HG03342 (cell line): ENCODE data around the gene ZNF311.
A peak's percentile ranks its signal among the peaks of the same experiment; 100 is the strongest.
"Not testable (repeated sequence)": the region's sequence is repeated elsewhere in the genome, so short reads cannot be mapped to it uniquely, and the experiment has no call there.

Experiments
- ATAC-seq: cut with Tn5 transposase; IDR thresholded peaks from one replicate; pipeline ENCODE4 v1.9.1; 2021; ENCODE audit warnings: mild to moderate bottlenecking, moderate library complexity; ENCODE audit not compliant: unreplicated experiment

The ZNF311 gene

GRCh38 chr6:28983838-28984237 lies 21.3 kb downstream of the ZNF311 start:
- ATAC-seq, result no peak

DNA sequence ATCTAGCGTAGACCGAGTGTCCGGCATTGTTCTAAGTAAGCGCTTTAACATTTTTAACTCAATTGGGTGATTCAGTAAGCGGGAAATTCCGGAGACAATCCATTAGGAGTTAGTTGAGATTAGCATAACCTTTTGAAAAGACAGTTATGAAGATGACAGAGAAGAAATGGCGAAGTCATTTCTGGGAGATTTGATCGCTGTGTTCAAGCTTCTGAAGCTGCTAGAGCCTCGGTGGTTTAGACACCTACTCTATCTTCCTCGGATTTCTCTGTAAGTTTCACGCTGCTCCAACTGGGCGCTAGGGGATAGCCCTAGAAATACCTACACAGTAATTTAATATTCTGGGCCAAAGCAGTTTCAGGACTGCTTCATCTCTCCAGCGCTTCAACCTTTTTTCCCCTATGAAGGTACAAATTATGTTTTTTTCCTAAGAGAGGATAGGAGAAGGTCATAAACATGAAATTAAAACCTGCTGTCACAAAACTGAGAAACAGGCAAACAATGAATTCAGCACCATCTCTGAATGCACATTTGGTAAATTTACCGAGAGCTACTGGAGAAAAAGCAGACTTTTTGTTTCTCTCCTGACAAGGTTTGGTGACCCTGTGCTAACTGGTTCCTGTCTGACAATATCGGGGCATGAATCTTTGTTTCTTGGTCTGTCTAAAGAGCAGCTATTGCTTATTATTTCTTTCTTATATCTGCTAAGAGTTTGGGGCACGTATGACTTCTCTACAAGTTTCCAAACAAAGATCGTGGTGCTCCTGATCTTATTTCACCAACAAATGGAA lies 22.4 kb downstream of the ZNF311 start:
- no peak for ATAC-seq

DNA sequence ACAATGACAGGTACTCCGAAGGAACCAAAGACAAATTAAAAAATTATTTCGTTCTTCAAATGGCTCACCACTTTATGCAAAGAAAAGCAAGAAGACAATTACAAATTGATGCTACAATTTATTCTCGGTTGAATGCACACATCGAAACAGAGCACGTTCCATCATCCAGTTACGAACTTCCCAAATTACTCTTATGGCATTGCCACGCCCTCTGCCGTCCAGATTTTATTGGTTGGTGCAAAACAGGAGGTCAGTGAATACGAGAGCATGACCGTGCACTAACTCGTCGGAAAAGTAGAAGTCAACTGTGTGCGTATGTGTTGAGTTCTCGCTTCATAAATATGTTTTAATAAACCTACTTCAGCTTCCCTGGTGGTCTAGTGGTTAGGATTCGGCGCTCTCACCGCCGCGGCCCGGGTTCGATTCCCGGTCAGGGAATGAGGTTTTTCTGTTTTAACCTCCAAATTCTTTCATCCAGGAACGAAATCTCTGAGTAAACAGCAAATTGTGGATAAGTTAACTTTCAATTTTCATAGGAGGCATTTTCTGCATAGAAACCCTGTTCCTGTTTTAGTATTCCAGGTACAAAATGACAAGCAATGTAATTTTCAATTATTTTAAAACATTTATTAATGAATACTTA lies 23.2 kb downstream of the ZNF311 start:
- peak; percentile 42 for ATAC-seq

GRCh38 chr6:28981431-28981832 lies 23.7 kb downstream of the ZNF311 start:
- peak; percentile 33 for ATAC-seq

- peak; percentile 30 for ATAC-seq
Observed at GRCh38 chr6:28980852-28981430, 24.2 kb downstream of the ZNF311 start.

GRCh38 chr6:28980137-28980851 lies 24.8 kb downstream of the ZNF311 start:
- no peak for ATAC-seq

DNA sequence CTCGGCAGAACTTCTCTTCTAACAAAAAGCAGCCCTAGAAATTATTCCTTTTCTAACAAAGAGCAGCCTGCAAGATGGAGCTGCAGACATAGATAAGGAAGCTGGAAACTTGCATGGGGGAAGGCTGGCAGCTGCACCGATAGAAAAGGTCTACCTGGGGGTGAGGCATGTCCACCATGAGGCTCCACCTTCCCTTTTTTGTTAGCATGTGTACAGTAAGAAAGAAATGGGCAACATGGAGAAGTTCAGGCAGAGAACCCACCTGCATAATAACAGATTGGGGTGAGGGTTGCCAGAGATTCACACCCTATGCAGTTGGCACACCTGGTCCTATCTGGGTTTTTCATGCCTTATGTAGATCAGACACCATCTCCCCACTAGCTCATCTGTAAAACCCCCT lies 25.4 kb downstream of the ZNF311 start:
- no peak for ATAC-seq

DNA sequence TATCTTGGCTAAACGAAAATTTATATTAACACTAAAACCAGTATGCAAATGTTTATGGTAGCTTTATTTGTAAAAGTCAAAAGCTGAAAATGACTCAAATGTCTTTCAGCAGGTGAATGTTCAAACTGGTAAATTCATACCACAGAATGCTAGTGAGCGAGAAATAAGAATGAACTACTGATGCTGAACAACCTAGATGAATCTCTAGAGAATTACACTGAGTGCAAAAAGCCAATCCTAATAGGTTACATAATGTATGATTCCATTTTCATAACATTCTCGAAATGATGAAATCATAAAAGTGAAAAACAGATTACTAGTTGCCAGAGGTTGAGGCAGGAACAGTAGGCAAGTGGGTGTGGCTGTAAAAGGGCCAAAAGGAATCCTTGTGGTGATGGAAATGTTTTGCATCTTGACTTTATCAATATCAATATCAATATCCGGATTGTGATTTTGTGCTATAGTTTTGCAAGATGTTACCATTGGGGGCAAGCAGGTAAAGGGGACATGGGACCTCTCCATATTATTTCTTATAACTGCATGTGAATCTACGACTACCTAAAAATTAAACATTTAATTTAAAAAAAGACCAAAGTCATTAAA lies 26.1 kb downstream of the ZNF311 start:
- no peak for ATAC-seq

GRCh38 chr6:28978133-28978491 lies 27.0 kb downstream of the ZNF311 start:
- no peak for ATAC-seq

DNA sequence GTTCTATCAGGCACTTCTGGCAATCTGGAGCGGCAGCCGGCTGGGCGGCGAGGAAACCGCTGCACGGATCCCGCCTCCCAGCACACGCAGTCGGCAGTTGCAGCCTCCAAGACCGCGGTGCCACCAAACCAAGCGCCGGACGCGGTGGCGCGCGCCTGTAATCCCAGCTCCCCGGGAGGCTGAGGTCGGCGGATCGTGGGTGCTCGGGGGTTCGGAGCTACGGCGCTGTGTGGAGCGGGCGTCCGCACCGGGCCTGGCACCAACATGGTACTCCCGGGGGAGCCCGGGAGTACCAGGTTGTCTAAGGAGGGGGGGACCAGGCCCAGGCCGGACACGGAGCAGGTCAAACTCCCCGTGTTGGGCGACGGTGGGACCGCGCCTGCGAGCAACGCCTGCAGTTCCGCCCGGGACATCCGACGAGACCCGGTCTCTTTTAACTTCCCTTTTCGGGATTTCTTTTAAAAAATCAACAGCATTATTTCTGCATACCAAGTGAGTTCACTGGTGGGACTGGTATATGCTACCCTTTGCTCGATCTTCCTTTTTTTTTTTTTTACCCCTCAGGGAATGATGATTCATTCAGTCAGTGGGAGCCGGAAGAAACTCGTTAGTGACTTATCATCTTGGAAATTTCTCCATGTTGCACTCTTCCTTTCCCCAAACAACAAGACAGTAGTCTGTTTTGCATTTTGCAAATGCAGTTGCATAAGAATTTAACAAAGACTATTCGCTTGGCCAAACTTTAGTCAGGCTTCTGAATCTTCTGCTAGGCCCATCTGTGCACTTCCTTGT lies 27.6 kb downstream of the ZNF311 start:
- no peak for ATAC-seq

- no peak for ATAC-seq
Observed at GRCh38 chr6:28976677-28977076, 28.4 kb downstream of the ZNF311 start.

DNA sequence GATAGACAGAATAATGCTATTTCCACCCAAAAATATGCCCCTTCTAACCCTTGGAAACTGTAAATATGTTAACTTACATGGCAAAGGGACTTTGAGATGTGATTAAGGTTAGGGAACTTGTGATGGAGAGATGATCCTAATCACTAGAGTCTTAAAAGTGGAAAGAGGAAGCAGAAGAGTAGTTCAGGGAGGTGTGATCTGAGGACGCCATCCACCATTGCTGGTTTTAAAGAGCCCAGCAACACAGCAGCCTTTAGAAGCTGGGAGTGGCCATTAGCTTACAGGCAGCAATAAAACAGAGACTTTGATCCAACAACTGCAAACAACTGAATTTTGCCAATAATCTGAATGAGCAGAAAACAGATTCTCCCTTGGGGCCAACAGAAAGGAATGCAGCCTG lies 30.6 kb downstream of the ZNF311 start:
- ATAC-seq, result no peak

DNA sequence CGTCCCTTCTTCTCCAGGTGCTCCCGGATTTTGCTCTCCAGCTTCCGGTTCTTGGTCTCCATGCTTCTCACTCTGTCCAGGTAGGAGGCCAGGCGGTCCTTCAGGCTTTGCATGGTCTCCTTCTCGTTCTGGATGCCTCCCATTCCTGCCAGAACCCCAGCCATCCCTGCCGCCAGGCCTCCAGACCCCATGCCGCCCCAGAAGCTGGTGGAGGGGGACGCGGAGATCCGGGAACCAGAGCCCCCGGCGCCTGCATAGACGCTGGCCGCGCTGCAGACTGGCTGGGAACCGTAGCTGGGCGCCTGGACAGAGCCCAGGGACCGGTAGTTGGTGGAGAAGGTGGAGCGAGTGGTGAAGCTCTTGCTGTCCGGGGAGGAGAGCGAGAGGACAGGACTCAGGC lies 35.1 kb downstream of the ZNF311 start:
- not testable (repeated sequence) for ATAC-seq

DNA sequence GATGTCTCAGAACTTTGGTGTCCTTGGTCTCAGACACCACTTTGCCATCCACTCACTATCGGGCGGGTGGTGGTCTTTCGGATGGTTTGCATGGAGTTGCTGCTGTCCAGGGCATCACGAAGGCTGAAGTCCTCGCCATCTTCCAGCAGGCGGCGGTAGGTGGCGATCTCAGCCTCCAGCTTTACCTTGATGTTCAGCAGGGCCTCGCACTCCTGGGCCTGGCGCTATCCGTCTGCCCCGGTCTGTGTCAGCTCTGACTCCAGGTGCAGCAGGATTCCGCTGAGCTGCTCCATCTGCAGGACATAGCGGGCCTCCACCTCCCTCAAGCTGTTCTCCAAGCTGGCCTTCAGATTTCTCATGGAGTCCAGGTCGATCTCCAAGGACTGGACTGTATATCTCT lies 36.0 kb downstream of the ZNF311 start:
- no peak for ATAC-seq

DNA sequence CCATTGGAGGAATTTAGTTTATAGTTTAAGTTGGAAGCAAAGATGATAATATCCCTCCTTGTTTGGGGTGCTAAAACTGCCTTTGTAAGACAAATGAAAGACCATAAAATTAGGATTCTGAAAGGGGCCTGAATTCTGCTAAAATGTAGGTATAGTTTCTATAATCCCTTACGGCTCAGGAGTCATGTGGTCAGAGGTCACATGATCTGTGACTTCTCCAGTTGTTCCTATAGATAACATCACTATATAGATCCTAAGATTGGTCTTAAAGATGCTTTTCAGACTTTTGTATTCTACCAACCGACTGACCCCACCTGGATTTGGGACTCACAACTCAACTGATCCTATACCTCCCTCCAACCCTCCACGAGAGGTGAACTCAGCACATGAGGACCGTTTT lies 36.6 kb downstream of the ZNF311 start:
- ATAC-seq, result no peak

- ATAC-seq, result no peak
Observed at GRCh38 chr6:28965706-28966105, 39.4 kb downstream of the ZNF311 start.

DNA sequence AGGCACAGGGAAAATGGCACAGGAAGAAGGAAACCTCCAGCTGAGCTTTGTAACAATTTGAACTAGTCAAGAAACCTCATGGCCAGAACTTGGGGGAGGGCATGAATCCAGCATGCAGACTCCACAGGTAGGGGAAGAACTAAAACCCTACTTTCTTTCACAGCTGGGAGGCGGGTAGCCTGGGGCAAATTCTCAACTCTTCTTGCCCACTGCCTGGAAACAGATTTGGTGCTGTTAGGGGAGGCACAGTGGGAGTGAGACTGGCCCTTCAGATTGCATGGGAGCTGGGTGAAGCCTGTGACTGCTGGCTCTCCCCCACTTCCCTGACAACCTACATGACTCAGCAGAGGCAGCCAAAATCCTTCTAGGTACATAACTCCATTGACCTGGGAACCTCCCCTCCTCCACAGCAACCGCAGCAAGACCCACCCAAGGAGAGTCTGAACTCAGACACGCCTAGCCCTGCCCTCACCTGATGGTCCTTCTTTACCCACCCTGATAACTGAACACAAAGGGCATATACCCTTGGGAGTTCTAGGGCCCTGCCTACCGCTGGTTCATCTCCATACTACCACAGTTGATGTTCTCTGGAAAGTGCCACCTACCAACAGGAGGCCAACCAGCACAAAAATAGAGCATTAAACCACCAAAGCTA lies 44.1 kb downstream of the ZNF311 start:
- ATAC-seq, result no peak

- not testable (repeated sequence) for ATAC-seq
Observed at GRCh38 chr6:28958561-28959243, 46.4 kb downstream of the ZNF311 start.

DNA sequence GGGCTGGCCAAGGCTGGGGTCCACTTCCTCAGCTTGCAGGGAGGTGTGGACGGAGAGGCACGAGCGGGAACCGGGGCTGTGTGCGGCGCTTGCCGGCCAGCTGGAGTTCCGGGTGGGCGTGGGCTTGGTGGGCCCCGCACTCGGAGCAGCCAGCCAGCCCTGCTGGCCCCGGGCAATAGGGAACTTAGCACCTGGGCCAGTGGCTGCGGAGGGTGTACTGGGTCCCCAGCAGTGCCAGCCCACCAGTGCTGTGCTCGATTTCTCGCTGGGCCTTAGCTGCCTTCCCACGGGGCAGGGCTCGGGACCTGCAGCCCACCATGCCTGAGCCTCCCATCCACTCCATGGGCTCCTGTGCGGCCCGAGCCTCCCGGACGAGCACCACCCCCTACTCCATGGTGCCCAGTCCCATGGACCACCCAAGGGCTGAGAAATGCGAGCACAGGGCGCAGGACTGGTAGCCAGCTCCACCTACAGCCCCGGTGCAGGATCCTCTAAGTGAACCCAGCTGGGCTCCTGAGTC lies 47.3 kb downstream of the ZNF311 start:
- ATAC-seq, result not testable (repeated sequence)
